Stimulated activated CD8-positive, alpha-beta memory T cell treated with anti-CD3 and anti-CD28 coated beads, Interleukin-4, amount 100 ng/mL, for 1 hour (primary cell): ENCODE results near the gene SEMA3B.
"Not testable (repeated sequence)": the region's sequence is repeated elsewhere in the genome, so short reads cannot be mapped to it uniquely, and the experiment has no call there.

Experiments used
- DNase-seq, 2 donors: peaks; one replicate each; pipeline ENCODE4 v3.0.0-alpha.2; 2020; ENCODE audit warnings: low read depth in 2 of 2, low spot score in 1 of 2

Gene SEMA3B

DNA sequence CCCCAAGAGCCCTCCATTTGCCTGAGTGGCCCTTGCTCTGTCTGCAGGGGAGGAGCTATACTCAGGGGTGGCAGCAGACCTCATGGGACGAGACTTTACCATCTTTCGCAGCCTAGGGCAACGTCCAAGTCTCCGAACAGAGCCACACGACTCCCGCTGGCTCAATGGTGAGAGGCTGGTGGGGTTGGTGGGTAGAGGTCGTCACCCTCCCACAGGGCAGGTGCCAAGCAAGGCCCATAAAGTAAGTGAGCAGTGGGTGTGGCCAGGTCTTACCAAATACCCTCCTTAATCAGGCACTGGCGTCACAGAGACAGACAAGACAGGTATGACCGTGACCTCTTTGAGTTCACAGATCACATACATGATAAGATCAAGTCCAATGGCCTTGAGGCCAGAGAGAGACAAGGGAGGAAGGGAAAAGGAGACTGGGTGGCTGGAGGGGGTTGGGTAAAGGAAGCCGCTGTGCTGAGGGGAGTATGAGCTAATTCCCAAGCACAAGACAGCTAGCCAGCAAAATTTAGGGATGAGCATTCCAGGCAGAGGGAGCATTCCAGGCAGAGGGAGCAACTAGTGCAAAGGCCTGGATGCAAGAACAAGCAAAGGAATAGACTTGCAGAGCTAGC lies 2.5 kb downstream of the SEMA3B start:
- no peak for DNase-seq

DNA sequence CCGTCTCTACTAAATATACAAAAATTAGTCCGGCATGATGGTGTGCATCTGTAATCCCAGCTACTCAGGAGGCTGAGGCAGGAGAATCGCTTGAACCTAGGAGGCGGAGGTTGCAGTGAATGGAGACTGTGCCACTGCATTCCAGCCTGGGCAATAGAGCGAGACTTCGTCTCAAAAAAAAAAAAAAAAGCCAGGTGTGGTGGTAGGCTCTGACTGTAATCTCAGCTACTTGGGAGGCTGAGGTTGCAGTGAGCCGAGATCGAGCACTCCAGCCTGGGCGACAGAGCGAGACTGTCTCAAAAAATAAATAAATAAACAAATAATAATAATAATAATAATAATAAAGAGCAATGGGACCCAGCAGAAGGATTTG lies 3.6 kb downstream of the SEMA3B start:
- DNase-seq: not testable (repeated sequence)

DNA sequence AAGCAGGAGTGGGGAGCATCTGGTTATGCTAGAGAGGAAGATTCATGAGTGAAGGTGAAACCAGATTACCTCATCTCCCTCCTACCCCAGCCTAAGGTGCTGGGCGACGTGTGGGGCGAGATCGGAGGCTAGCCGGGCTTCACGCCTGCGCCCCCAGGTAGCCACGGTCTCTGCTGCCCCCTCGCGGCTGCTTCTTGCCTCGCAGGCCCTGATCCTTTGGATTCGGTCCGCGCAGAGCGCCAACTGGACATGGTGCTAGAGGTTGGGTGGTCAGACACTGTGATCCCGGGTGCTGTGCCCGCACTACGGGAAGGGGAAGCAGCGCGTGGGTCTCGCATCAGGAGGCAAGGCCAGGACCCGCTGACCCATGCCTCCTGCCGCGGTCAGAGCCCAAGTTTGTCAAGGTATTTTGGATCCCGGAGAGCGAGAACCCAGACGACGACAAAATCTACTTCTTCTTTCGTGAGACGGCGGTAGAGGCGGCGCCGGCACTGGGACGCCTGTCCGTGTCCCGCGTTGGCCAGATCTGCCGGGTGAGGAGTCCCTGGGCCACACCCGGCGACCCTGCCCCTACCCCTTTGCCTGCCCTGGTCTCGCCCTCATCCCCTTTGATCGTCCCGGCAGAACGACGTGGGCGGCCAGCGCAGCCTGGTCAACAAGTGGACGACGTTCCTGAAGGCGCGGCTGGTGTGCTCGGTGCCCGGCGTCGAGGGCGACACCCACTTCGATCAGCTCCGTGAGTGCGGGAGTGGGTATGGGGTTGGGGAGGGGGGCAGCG lies 4.2 kb downstream of the SEMA3B start:
- DNase-seq: peak; percentile 77 to 84

DNA sequence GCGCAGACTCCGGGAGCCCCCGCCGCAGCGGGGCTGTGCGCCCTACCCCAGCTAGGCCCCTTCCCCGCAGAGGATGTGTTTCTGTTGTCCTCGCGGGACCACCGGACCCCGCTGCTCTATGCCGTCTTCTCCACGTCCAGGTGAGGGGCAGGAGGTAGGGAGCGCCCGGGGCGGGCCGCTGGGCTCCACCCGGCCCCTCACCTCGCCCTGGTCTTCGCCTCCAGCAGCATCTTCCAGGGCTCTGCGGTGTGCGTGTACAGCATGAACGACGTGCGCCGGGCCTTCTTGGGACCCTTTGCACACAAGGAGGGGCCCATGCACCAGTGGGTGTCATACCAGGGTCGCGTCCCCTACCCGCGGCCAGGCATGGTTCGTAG lies 4.7 kb downstream of the SEMA3B start:
- DNase-seq: no peak

DNA sequence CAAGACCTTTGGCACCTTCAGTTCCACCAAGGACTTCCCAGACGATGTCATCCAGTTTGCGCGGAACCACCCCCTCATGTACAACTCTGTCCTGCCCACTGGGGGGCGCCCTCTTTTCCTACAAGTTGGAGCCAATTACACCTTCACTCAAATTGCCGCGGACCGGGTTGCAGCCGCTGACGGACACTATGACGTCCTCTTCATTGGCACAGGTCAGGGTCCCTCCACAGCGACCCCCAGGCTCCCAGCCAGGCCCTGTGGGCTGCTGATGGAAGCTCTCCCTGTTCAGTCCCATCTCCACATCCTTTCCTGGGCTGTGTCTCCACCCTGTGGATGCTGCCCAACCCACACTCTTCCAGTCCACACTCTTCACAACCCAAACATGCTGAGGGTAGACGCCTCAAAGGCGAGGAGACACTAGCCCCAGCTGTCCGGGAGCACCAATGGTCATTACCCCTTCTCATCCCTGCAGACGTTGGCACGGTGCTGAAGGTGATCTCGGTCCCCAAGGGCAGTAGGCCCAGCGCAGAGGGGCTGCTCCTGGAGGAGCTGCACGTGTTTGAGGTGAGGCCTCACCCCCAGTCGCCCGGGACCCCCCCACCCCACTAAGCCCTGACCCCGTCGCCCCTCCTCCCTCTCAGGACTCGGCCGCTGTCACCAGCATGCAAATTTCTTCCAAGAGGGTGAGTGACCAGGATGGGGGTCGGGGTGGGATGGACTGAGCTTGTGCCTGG lies 5.6 kb downstream of the SEMA3B start:
- DNase-seq: peak; percentile 27 to 44

DNA sequence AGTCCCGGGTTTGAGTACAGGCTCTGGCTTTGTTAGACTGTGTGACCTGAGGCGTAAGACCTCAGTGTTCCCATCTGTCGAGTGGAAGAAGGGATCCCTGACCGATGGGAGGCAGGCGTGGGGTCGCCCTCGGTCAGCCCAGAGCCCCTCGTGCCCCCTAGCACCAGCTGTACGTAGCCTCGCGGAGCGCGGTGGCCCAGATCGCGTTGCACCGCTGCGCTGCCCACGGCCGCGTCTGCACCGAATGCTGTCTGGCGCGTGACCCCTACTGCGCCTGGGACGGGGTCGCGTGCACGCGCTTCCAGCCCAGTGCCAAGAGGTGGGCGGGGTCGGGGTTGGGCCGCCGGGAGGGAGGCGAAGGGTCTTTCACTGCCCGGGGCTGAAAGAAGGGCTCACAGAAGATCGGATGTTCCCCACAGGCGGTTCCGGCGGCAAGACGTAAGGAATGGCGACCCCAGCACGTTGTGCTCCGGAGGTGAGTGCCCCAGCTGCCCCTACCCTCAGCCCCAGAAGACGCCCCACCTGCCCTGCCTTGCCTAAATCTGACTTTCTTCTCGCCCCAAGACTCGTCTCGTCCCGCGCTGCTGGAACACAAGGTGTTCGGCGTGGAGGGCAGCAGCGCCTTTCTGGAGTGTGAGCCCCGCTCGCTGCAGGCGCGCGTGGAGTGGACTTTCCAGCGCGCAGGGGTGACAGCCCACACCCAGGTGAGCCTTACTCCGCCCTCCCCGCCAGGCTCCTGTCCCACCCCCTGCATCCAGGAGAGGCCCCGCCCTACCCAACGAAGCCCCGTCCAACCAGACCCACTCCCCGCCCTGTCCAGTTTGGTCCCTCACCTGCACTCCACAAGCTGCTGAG lies 6.4 kb downstream of the SEMA3B start:
- no peak for DNase-seq

DNA sequence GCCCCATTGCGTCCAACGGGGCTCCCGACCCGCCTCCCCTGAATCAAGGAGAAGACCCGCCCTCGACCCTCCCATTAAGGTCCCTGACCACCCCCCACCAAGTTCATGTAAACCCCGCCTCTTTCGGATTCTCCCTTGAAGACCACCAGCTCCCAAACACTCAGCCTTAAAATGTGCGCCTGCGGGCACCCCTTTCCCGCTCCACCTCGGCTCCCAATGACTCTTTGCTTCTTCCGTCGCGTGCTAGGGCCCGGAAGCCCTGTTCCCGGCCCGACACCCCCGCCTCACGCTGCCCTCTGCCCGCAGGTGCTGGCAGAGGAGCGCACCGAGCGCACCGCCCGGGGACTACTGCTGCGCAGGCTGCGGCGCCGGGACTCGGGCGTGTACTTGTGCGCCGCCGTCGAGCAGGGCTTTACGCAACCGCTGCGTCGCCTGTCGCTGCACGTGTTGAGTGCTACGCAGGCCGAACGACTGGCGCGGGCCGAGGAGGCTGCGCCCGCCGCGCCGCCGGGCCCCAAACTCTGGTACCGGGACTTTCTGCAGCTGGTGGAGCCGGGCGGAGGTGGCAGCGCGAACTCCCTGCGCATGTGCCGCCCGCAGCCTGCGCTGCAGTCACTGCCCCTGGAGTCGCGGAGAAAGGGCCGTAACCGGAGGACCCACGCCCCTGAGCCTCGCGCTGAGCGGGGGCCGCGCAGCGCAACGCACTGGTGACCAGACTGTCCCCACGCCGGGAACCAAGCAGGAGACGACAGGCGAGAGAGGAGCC lies 7.2 kb downstream of the SEMA3B start:
- DNase-seq: no peak

DNA sequence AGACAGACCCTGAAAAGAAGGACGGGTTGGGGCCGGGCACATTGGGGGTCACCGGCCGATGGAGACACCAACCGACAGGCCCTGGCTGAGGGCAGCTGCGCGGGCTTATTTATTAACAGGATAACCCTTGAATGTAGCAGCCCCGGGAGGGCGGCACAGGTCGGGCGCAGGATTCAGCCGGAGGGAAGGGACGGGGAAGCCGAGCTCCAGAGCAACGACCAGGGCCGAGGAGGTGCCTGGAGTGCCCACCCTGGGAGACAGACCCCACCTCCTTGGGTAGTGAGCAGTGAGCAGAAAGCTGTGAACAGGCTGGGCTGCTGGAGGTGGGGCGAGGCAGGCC lies 7.8 kb downstream of the SEMA3B start:
- no peak for DNase-seq

DNA sequence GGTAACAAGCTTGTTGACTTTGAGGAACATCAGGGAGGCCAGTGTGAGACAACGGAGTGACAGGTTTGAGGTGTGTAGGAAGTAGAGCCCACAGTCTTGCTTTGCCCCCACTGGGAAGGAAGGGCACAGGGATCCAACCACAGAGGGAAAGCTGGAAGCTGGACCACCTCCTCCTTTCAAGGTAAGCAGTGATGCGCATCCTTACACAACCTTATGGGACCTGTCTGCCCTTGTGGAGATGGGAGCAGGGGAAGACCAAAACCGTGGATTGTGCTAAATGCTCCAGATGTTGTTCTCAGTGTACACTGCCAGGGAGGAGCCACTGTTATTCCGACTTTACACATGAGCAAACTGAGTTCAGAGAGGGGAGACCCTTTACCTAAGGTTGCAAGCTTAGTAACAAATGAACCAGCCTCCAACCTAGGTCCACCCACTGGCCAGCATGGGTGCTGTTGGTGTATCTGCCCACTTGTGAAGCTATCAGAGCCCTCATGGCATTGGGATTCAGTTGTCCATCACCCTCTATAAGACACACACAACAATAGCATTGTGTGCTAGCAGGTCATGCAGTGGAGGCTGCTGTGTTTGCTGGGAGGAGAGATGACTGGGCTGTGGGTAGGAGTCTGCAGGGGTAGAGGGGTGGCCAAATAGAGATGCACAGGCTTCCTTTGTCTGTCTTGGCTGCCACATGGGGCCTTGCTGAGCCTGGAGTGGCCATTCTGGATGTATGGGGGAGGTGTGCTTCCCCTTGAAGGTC lies 9.4 kb downstream of the SEMA3B start:
- no peak for DNase-seq

DNA sequence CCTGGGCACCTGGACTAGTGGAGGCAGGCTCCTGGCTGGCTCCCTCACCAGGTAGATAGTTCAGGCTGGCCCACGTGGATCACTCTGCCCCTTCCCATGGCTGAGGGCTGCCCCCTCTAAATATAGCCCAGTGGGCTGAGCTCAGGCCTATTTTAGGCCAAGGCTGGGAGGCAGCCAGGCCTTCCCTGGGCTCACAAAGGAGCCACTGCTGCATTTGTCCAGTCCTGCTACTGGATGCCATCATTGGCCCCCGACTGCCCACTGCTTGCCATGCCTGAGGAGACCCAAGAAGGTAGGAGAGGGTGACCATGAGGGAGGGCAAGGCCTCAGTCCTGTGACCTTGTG lies 9.9 kb downstream of the SEMA3B start, which contains the start of gene LSMEM2:
Gene LSMEM2 (plus strand): TSS at position 208 of the 345 bp plus-strand sequence. CDS start 27 bp downstream, at position 235.
- DNase-seq: no peak

DNA sequence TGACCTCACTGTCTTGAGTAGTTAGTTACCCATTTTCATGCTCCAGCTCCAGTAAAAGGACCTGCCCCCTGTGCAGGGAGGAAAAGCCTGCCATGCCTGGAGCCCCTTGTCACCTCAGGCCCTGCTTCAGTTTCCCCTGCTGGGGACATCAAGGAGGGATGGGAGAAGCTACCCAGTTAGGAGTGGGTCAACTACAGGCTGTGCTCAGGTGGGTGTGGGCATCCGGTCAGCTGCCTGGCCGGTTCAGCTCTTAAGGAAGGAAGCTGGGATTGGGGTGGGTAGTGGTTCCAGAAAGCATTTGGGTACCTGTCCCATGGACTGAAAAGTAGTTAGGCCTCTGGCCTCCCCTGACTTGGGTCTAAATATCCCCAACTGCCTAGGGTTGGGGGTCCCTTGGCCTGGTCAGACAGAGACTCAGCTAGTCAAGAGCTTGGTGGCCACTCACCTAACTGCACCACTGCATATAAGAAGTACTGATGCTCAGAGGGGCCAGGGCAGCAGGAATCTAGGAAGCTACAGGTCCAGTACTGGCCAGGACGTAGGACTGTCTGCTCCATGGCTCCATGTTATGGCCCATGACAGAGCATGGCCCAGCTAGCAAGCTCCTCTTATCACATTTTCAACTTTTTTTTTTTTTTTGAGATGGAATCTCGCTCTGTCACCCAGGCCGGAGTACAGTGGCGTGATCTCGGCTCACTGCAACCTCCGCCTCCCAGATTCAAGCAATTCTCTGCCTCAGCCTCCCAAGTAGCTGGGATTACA lies 10.5 kb downstream of the SEMA3B start:
- DNase-seq: no peak

DNA sequence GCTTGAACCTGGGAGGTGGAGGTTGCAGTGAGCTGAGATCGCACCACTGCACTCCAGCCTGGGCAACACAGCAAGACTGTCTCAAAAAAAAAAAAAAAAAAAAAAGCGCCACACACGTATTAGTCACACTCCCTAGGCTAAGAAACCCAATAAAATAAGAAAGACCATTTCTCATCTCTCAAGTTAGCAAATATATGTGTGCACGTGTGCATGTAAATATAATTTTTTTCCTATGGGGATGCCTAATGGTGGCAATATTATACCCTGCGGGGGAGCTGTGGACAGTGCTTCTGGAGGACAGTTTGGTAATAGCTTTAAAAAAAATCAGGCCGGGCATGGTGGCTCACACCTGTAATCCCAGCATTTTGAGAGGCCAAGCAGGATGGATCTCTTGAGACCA lies 15.2 kb downstream of the SEMA3B start:
- not testable (repeated sequence) for DNase-seq

DNA sequence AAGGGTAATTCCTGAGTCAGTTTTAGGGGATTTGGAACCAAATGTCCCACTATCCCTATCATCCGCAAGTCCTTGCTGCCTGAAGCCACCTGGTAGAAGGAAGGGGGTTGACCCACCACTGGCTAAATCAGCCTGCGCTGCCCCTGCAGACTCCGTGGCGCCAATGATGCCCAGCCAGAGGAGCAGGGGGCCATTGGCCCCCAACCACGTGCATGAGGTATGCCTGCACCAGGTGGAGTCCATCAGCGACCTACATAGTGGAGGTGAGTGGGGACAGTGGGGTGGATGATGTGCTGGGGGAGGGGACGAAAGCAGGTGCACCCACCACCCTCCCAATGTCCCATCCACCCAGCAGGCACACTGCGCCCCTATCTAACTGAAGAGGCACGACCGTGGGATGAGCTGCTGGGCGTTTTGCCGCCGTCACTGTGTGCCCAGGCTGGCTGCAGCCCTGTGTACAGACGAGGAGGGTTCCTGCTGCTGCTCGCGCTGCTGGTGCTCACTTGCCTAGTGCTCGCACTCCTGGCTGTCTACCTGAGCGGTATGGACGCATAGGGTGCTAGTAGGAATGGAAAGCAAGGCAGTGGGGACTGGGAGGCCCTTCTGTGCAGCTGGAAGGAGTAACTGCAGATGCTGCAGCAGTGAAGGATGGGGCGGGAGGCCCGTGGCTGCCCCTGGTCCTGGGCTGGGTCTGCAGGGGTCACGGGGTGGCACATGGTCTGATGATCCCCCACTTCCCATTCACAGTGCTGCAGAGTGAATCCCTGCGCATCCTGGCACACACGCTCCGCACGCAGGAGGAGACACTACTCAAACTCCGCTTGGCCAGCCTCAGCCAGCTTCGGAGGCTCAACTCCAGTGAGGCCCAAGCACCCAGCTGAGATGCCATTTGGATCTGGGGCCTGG lies 17.6 kb downstream of the SEMA3B start:
- DNase-seq: no peak

DNA sequence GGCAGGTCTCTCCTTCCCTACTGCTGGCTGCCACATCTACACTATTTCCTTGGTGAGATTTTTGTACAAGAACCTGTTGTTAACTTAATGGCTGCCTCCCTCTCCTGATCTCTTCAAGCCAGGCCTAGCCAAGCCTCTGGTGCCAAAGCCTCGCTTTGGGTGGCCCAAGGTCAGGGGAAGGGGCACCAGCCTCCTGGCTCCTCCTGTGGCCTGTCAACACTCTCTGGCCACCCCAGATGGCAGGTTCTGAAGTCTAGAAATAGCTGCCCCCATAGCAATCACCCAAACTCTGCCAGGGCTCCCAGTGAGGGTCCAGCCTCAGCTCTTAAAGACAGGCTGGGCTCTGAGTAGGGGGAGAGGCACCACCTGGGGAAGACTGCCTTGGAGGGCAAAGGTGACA lies 18.3 kb downstream of the SEMA3B start:
- DNase-seq: no peak

DNA sequence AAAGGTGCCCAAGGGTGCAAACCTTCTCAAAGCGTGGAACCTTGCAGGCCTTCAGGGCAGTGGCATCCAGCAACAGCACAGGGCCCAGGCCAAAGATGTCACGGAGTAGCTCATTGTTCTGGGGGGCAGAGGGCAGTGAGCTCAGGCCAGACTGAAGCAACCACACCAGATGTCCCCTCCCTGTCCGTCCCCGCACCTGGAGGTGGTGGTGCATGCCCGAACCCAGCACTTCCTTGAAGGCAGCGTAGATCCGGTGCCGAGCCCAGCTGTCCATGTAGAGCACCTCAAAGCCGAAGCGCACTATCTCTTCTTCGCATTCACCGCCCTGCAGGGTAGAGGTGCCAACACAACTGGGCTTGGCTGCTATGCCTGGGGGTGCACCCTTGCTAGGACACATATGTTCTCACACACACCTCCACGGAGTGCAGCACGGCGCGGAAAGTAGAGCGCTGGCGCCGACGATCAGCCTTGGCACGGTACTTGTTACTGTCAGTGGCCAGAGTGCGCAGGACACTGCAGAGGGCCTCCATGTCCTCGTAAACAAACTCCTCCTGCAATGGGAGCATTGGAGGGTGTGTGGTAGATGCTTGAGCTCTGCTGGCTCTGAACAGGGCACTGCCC lies 19.6 kb downstream of the SEMA3B start:
- DNase-seq: no peak

DNA sequence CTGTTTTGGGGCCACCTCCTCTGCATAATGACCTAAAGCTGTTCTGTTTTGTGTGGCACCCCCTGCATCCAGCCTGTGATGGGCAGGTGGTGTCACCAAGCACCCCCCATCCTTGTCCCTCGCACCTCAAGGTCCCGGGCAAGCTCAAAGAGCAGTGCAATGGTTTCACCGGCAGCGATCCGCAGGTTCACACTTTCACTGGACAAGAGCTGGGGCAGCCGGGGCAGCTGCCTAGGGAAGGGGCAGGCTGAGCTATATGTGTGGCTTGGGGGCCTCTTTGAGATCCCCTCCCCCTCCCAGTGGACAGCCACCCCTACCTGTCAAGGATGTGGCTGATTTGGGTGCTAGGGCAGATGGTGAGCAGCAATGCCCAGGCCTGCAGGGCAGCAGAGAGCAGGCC lies 20.2 kb downstream of the SEMA3B start:
- no peak for DNase-seq

DNA sequence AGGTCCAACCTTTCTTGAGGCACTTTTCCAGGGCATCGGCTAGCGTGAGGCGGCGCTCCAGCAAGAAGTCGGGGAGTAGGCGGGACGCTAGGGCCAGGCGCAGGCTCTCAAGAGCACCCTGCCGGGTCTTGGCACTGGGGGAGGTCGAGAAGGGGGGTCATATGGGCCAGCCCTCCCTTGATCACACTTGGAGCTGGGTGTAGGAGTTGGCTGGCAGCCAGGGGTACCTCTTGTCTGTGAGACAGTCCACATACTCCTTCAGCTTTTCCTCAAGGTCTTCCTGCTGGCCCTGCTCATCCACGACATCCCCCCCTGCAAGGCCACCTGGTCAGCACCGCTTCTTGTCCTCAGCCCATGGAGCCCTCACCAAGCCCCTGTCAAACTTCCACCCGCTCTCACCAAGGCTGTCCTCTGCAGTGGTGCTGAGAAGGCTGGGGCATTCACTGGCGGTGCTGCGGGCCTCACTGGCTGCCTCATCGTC lies 21.3 kb downstream of the SEMA3B start:
- no peak for DNase-seq
